ENCODE data around the gene MYCBP2.
"Not testable (repeated sequence)": the region's sequence is repeated elsewhere in the genome, so short reads cannot be mapped to it uniquely, and the experiment has no call there.

MYCBP2 gene

DNA sequence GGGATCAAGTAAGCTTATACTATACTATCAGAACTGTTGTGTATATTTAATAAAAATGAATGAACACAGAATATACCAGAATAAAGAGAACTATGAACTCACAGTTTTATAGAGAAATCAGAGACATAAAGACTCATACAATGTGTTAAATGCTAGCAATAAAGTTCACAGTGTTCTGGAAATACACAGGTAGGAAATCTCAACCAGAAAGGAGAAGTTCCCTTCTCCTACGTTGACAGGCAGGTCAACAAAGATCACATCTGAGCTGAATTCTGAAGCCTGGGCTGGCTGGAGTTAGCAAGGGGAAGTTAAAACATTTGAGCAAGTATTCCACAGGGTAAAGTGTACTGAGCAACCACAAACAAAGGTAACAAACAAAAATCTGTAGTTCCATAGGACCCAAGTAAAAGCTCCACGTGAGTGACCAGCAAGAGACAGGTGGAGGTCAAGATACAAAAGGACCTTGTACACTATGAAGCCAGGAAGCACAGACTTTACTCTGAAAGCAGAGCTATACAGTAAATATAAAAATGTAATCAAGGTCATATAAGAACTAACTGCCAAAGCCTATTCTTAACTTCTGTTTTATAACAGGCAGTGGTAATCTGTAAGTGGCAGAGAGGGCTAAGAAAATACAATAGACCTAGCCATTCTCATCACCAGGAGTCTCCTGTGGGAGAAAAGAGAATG lies 312.9 kb downstream of the MYCBP2 start:
- Histone ChIP-seq H3K9ac (ENCODE audit: low read depth, low read length, poor library complexity) (no peak overlapping the region), H3K14ac (ENCODE audit: low read length) (no peak overlapping the region), H4K8ac (ENCODE audit: low read depth, low read length) (no peak overlapping the region), H3K27ac (replicated peaks; ENCODE audit: low read length) (no peak overlapping the region), H3K27me3 (ENCODE audit: control insufficient read depth in 3 of 3, insufficient read depth in 3 of 3, low read depth in 1 of 3, low read length in 3 of 3) (no peaks in the 10 kb centered on the region), H2BK12ac (ENCODE audit: low read length) (no peak overlapping the region), H2BK15ac (ENCODE audit: low read length) (no peak overlapping the region), H3K4ac (ENCODE audit: low read length) (no peak overlapping the region), H3K4me1 (ENCODE audit: control insufficient read depth in 2 of 2, insufficient read depth in 1 of 2, low read depth in 1 of 2, low read length in 2 of 2) (no peaks in the 10 kb centered on the region), H3K23ac (ENCODE audit: low read depth, low read length, poor library complexity) (no peak overlapping the region), H3K4me3 (ENCODE audit: low read length in 2 of 2) (no peak overlapping the region), H3K36me3 (replicated peaks in 1 of 2; ENCODE audit: control insufficient read depth in 2 of 2, insufficient read depth in 2 of 2, low read length in 2 of 2) (peaks cover 15 to 100% of the 10 kb centered on the region in 2 donors), H3K79me1 (ENCODE audit: low read depth, low read length) (no peaks in the 10 kb centered on the region), H3K18ac (ENCODE audit: low read length) (no peak overlapping the region), H4K91ac (ENCODE audit: low read depth, low read length, poor library complexity) (no peak overlapping the region), H2AFZ (ENCODE audit: low read length) (no peak overlapping the region), H2BK5ac (ENCODE audit: low read length) (no peak overlapping the region), H2AK5ac (ENCODE audit: low read depth, low read length) (no peak overlapping the region), H3K4me2 (ENCODE audit: insufficient read depth, low read length, poor library complexity, severe bottlenecking) (no peak overlapping the region), H2BK120ac (ENCODE audit: low read depth, low read length) (no peak overlapping the region), H3K9me3 (replicated peaks in 1 of 2; ENCODE audit: control insufficient read depth in 2 of 2, insufficient read depth in 1 of 2, low read depth in 1 of 2, low read length in 2 of 2) (no peaks in the 10 kb centered on the region)
- WGBS, 2 donors (ENCODE audit: extremely low coverage in 2 of 2, insufficient read length in 2 of 2, insufficient replicate concordance in 1 of 2), result no CpG with 5 or more reads among the region's 2 CpGs
- DNase-seq (ENCODE audit: low spot score), result no peak

DNA sequence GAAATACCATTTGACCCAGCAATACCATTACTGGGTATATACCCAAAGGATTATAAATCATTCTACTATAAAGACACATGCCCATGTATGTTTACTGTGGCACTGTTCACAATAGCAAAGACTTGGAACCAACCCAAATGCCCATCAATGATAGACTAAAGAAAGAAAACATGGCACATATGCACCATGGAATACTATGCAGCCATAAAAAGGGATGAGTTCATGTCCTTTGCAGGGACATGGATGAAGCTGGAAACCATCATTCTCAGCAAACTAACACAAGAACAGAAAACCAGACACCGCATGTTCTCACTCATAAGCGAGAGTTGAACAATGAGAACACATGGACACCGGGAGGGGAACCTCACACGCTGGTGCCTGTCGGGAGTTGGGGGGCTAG lies 317.2 kb downstream of the MYCBP2 start:
- not testable (repeated sequence) for H2BK15ac ChIP-seq (ENCODE audit: low read length); H3K4me1 ChIP-seq (ENCODE audit: control insufficient read depth in 2 of 2, insufficient read depth in 1 of 2, low read depth in 1 of 2, low read length in 2 of 2); DNase-seq (ENCODE audit: low spot score); H3K79me1 ChIP-seq (ENCODE audit: low read depth, low read length); H2BK120ac ChIP-seq (ENCODE audit: low read depth, low read length); H2BK5ac ChIP-seq (ENCODE audit: low read length); H3K4ac ChIP-seq (ENCODE audit: low read length); H2BK12ac ChIP-seq (ENCODE audit: low read length); H4K91ac ChIP-seq (ENCODE audit: low read depth, low read length, poor library complexity); H3K9me3 ChIP-seq (replicated peaks in 1 of 2; ENCODE audit: control insufficient read depth in 2 of 2, insufficient read depth in 1 of 2, low read depth in 1 of 2, low read length in 2 of 2); H3K27me3 ChIP-seq (ENCODE audit: control insufficient read depth in 3 of 3, insufficient read depth in 3 of 3, low read depth in 1 of 3, low read length in 3 of 3); H3K4me3 ChIP-seq (ENCODE audit: low read length in 2 of 2); H4K8ac ChIP-seq (ENCODE audit: low read depth, low read length); H3K23ac ChIP-seq (ENCODE audit: low read depth, low read length, poor library complexity); H3K18ac ChIP-seq (ENCODE audit: low read length); H2AFZ ChIP-seq (ENCODE audit: low read length); H2AK5ac ChIP-seq (ENCODE audit: low read depth, low read length); H3K9ac ChIP-seq (ENCODE audit: low read depth, low read length, poor library complexity); H3K27ac ChIP-seq (replicated peaks; ENCODE audit: low read length); H3K4me2 ChIP-seq (ENCODE audit: insufficient read depth, low read length, poor library complexity, severe bottlenecking); H3K14ac ChIP-seq (ENCODE audit: low read length)
- H3K36me3 ChIP-seq (replicated peaks in 1 of 2; ENCODE audit: control insufficient read depth in 2 of 2, insufficient read depth in 2 of 2, low read length in 2 of 2), result peaks cover 16 to 100% of the 10 kb centered on the region in 2 donors
- no CpG with 5 or more reads among the region's 5 CpGs for WGBS, 2 donors (ENCODE audit: extremely low coverage in 2 of 2, insufficient read length in 2 of 2, insufficient replicate concordance in 1 of 2)

DNA sequence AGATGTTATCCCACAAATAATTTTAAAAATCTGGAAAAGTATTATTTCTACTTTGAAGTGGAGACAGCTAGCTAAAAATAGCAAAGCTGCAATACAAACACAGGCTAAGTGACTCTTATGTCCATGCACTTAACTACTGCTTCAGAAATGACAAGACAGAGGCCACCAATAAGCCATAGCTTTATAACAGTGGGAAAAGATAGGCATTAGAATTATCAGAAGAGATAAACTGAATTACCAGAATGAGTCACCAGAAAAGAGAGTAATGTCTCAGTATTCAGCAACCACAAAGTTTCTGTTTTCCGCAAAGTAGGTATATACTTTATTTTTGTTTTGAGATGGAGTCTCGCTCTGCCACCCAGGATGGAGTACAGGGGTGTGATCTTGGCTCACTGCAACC lies 317.9 kb downstream of the MYCBP2 start:
- H2AFZ ChIP-seq (ENCODE audit: low read length), result no peak overlapping the region
- no peaks in the 10 kb centered on the region for H3K4me1 ChIP-seq (ENCODE audit: control insufficient read depth in 2 of 2, insufficient read depth in 1 of 2, low read depth in 1 of 2, low read length in 2 of 2)
- peaks cover 13 to 99% of the 10 kb centered on the region in 2 donors for H3K36me3 ChIP-seq (replicated peaks in 1 of 2; ENCODE audit: control insufficient read depth in 2 of 2, insufficient read depth in 2 of 2, low read length in 2 of 2)
- no peak overlapping the region for H4K8ac ChIP-seq (ENCODE audit: low read depth, low read length)
- no peak overlapping the region for H3K18ac ChIP-seq (ENCODE audit: low read length)
- H2BK12ac ChIP-seq (ENCODE audit: low read length), result no peak overlapping the region
- H2AK5ac ChIP-seq (ENCODE audit: low read depth, low read length), result no peak overlapping the region
- H3K4me3 ChIP-seq (ENCODE audit: low read length in 2 of 2), result no peak overlapping the region
- H4K91ac ChIP-seq (ENCODE audit: low read depth, low read length, poor library complexity), result no peak overlapping the region
- no peak overlapping the region for H3K4me2 ChIP-seq (ENCODE audit: insufficient read depth, low read length, poor library complexity, severe bottlenecking)
- H2BK120ac ChIP-seq (ENCODE audit: low read depth, low read length), result no peak overlapping the region
- no peak overlapping the region for H3K23ac ChIP-seq (ENCODE audit: low read depth, low read length, poor library complexity)
- H3K14ac ChIP-seq (ENCODE audit: low read length), result no peak overlapping the region
- no peaks in the 10 kb centered on the region for H3K79me1 ChIP-seq (ENCODE audit: low read depth, low read length)
- no peaks in the 10 kb centered on the region for H3K9me3 ChIP-seq (replicated peaks in 1 of 2; ENCODE audit: control insufficient read depth in 2 of 2, insufficient read depth in 1 of 2, low read depth in 1 of 2, low read length in 2 of 2)
- H3K9ac ChIP-seq (ENCODE audit: low read depth, low read length, poor library complexity), result no peak overlapping the region
- no peak overlapping the region for H2BK15ac ChIP-seq (ENCODE audit: low read length)
- no peak overlapping the region for H3K27ac ChIP-seq (replicated peaks; ENCODE audit: low read length)
- no peaks in the 10 kb centered on the region for H3K27me3 ChIP-seq (ENCODE audit: control insufficient read depth in 3 of 3, insufficient read depth in 3 of 3, low read depth in 1 of 3, low read length in 3 of 3)
- H3K4ac ChIP-seq (ENCODE audit: low read length), result no peak overlapping the region
- no CpG with 5 or more reads among the region's 2 CpGs for WGBS, 2 donors (ENCODE audit: extremely low coverage in 2 of 2, insufficient read length in 2 of 2, insufficient replicate concordance in 1 of 2)
- no peak for DNase-seq (ENCODE audit: low spot score)
- no peak overlapping the region for H2BK5ac ChIP-seq (ENCODE audit: low read length)

DNA sequence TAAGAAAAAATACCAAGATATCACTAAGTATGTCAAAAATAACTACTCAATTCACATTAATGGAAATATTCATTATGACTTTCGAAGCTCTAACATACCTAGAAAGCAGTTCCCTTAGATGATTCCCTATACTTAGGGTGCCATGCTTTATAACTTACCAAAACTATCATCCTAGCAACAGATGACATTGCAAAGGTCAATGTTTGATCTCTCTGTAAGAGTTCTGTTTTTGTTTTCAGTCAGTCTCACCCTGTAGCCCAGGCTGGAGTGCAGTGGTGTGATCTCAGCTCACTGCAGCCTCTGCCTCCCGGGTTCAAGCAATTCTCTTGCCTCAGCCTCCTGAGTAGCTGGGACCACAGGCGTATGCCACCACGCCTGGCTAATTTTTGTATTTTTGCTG lies 318.6 kb downstream of the MYCBP2 start:
- H2AK5ac ChIP-seq (ENCODE audit: low read depth, low read length); H3K4me1 ChIP-seq (ENCODE audit: control insufficient read depth in 2 of 2, insufficient read depth in 1 of 2, low read depth in 1 of 2, low read length in 2 of 2); H3K27me3 ChIP-seq (ENCODE audit: control insufficient read depth in 3 of 3, insufficient read depth in 3 of 3, low read depth in 1 of 3, low read length in 3 of 3); DNase-seq (ENCODE audit: low spot score); H4K8ac ChIP-seq (ENCODE audit: low read depth, low read length); H3K4ac ChIP-seq (ENCODE audit: low read length); H2BK5ac ChIP-seq (ENCODE audit: low read length); H2BK15ac ChIP-seq (ENCODE audit: low read length); H2AFZ ChIP-seq (ENCODE audit: low read length); H3K27ac ChIP-seq (replicated peaks; ENCODE audit: low read length); H3K4me3 ChIP-seq (ENCODE audit: low read length in 2 of 2); H3K4me2 ChIP-seq (ENCODE audit: insufficient read depth, low read length, poor library complexity, severe bottlenecking); H3K79me1 ChIP-seq (ENCODE audit: low read depth, low read length); H2BK120ac ChIP-seq (ENCODE audit: low read depth, low read length); H3K14ac ChIP-seq (ENCODE audit: low read length); H3K23ac ChIP-seq (ENCODE audit: low read depth, low read length, poor library complexity); H3K9me3 ChIP-seq (replicated peaks in 1 of 2; ENCODE audit: control insufficient read depth in 2 of 2, insufficient read depth in 1 of 2, low read depth in 1 of 2, low read length in 2 of 2); H3K18ac ChIP-seq (ENCODE audit: low read length); H4K91ac ChIP-seq (ENCODE audit: low read depth, low read length, poor library complexity); H2BK12ac ChIP-seq (ENCODE audit: low read length); H3K9ac ChIP-seq (ENCODE audit: low read depth, low read length, poor library complexity): not testable (repeated sequence)
- no CpG with 5 or more reads among the region's 4 CpGs for WGBS, 2 donors (ENCODE audit: extremely low coverage in 2 of 2, insufficient read length in 2 of 2, insufficient replicate concordance in 1 of 2)
- peaks cover 10 to 99% of the 10 kb centered on the region in 2 donors for H3K36me3 ChIP-seq (replicated peaks in 1 of 2; ENCODE audit: control insufficient read depth in 2 of 2, insufficient read depth in 2 of 2, low read length in 2 of 2)

Measured in neuronal stem cell (in vitro differentiated cells).